CD4-positive, alpha-beta T cell treated with Interleukin-17A for 1 hour (primary cell): ENCODE data around the gene ARHGEF28.

ENCODE experiments used
- DNase-seq: peaks from one replicate; pipeline ENCODE4 v3.0.0-alpha.2; 2020

Gene ARHGEF28

DNA sequence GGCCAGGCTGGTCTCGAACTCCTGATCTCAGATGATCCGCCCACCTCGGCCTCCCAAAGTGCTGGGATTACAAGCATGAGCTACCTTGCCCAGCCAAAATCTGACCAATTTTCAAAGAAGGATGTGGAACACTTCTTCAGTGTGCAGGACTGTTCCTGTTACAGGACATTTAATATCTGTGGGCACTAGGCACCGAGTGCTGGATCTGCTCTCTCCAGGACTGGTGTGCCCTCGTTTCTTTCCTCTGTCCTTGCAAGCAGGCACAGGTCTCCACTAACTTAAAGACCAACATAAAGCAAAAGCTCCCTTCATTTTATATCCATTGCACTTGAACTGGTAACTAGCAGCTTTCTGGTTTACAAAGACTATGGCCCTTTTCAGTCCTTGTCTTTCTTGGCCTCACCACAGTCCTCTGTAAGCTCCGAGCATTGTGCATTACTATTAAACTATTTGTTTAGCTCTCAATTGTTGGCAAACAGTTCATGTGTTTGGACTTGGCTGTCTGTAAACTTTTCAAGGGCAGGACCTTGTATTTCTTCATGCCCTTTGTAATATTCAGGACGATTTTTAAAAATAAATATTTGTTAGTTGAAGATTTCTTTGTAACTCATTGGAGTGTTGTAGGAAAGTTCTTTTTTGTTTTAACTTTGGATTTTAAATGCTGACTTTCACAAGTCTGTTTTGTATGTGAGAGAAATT is 37.3 kb downstream of the ARHGEF28 start:
- no peak for DNase-seq

GRCh38 chr5:73663860-73664240 is 37.9 kb downstream of the ARHGEF28 start:
- DNase-seq, result no peak

DNA sequence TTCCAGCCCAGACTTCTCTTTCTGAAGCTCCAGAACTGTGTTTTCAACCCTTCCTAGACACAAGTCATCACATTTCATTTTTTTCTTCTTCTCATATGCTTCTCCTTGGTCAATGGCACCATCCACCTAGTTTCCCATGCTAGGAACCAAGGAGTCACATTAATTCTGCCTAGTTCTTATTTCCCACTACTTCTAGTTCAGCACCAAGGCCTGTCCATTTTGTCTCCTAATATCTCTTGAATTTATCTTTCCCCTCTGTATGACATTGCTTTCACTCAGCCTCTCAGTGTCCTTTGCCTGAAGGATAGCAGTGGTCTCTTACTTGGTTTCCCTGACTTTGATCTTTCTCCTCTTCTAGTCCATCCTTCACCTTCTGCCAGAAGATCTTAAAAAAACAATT is 38.8 kb downstream of the ARHGEF28 start:
- no peak for DNase-seq

- DNase-seq, result no peak
Measured at GRCh38 chr5:73666891-73667290, 40.9 kb downstream of the ARHGEF28 start.

- no peak for DNase-seq
Measured at GRCh38 chr5:73668017-73668416, 42.0 kb downstream of the ARHGEF28 start.

- no peak for DNase-seq
Measured at GRCh38 chr5:73668486-73669111, 42.6 kb downstream of the ARHGEF28 start.

DNA sequence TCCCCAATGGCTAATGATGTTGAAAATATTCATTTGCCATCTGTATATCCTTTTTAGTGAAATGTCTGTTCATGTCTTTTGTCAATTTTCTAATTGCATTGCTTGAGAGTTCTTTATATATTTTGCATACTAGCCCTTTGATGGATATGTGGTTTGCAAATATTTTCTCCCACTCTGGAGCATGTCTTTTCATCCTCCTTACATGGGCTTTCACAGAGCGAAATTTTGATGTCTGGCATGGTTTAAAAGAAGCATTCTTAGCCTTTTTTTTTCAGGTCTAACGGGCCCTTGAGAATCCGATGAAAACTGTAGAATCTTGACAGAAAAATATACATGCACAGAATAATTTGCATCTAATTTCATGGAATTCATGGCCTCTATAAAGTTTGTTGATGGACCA is 44.7 kb downstream of the ARHGEF28 start:
- no peak for DNase-seq

GRCh38 chr5:73672132-73672531 is 46.1 kb downstream of the ARHGEF28 start:
- DNase-seq, result no peak

DNA sequence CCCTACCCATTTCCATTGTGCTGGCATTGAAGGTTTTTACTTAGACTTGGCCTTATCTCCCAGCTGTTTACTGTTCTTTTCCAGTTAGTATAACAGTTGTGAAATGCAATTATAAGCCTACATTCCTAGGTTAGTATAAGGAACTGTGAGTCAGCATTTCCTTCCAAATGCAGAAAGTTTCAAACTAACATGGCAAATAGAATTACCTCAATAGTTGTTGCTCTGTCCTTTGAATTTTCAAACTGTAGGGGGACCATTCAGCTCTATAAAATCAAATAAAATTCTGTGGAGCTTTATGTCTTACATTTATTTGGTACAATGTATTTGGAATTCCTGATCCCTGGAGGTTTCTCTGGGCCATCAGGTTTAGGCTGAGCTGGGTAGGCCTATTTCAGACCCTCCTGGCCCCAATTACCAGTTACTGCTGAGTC is 47.2 kb downstream of the ARHGEF28 start:
- no peak for DNase-seq

DNA sequence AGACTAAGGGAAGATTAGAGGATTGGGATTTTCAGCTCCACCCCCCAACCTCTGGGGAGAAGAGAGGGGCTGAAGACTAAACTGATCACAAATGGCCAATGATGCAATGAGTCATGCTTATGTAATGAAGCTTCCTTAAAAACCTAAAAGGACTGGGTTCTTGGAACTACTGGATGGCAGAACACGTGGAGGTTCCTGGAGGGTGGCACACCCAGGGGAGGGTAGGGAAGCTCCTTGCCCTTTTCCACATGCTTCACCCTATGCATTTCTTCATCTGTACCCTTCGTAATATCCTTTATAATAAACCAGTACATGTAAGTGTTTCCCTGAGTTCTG is 48.6 kb downstream of the ARHGEF28 start:
- DNase-seq, result no peak

DNA sequence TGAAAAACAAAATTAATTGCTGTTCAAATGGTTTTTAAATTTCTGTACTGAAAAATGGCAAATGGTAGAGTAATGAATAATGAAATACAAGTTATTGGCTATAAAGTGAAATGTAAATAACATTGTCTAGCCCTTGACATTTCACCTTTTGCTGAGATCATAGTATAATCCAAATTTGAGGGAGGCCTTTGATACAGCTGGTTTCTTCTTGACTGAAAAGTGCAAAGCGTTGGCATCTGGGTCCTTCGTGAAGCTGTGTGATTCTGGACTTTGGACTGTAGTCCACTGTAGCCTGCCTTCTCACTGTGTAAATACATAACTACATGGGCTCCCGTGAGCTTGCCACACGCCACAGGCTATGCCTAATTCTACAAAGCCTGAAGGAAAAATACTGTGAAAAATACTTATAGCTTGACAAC is 52.3 kb downstream of the ARHGEF28 start:
- DNase-seq, result no peak

DNA sequence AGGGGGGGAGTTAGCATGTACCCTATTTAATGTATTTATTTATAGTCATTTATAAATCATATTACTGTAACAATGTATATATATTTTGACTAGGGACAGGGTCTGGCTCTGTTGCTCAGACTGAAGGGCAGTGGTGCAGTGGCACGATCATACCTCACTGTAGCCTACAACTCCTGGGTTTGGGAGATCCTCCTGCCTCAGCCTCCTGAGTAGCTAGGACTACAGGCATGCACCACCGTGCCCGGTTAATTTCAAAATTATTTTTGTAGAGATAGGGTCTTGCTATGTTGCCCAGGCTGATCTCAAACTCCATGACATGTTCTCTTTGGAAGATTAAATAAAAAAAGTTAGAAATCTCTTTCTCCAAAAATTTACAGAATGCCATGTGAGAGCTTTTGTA is 52.8 kb downstream of the ARHGEF28 start:
- no peak for DNase-seq

DNA sequence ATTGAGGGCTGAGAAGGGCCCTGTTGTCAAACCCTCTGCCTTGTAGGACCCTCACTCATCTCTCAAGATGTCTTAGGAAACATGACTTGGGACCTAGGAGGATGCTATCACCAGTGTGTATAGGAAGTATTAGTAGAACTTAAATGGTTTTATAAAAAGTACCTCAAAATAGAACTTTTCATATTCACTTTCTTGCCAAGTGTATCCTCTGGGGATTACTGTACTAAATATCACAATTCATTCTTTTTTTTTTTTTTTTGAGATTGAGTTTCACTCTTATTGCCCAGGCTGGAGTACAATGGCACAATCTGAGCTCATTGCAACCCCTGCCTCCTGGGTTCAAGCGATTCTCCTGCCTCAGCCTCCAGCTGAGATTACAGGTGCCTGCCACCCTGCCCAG is 56.2 kb downstream of the ARHGEF28 start:
- DNase-seq, result no peak

DNA sequence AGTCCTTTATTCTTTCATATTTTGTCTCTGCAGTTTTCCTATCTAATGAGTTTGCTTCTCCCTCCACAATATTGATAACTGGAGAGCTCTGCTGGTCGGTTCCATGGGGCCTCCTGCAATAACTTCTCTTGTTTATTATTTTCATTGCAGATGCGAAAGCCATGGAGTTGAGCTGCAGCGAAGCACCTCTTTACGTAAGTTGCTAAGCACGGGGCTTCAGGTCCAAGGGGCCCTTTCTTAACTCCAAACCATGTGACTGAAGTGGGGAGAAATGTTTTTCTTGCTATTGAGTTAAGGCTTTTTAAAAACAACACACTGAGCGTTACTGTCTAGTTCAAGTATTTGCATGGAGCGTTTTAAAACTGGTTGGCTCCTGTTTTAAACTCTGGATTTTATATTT is 58.7 kb downstream of the ARHGEF28 start:
- DNase-seq, result no peak

- DNase-seq, result no peak
Measured at GRCh38 chr5:73686912-73687311, 60.9 kb downstream of the ARHGEF28 start.

DNA sequence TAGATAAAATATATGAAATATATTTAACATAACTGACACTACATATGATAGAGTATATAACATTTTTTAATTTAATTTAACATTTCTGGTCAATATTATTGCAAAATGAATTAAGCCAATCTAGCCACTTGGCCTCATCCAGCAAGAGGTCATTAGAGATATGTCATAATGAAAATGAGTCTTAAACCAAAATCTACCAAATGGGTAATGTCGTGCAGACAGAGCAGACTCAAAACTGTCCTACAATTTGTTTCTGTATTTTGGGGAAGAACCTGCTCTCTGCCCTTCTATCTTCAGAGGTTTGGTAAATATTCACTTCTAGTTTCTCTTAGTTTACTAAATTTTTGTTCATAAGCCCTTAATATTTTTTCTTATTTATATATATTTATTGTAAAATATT is 61.4 kb downstream of the ARHGEF28 start:
- no peak for DNase-seq

DNA sequence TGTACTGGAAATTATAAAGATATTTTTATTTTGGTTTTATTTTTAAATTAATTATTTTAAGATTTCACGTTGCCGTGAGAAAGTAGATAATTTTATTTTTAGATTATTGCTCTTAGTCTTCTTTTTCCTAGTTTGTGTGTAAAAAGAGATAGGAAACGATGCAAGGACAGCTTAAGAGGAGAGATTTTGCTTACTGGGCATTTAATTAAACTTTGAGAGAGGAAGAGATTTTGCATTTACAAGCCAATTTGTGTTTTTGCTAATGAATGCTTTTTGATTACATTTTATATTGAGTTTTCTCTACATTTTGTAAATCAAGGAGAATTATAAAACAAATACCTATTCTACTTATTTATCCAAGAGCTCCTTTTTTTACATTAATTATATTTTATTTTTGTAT is 64.0 kb downstream of the ARHGEF28 start:
- no peak for DNase-seq

- DNase-seq, result no peak
Measured at GRCh38 chr5:73691302-73692080, 65.5 kb downstream of the ARHGEF28 start.

DNA sequence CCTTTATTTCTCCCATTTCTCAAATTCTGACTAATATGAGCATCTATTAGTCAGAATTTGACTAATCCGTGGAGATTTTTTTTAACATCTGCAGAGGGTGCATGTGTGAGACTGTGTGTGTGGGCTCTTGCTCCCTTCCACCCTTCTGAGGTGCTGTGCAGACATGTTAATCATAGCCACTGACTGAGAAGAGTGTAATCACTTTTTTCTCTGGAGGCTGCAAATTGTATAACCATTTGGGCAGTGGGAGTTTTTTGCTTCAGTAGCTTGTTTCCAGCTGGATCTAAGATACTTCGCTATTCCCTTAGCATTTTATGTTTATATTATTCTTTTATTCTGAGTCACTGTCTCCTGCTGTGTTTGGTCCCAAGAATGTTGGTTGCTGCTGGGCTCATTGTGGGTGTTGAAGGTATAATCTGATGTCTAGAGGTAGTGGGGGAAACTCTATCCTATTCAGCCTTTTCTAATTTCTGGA is 66.2 kb downstream of the ARHGEF28 start:
- no peak for DNase-seq

GRCh38 chr5:73692981-73693380 is 67.0 kb downstream of the ARHGEF28 start:
- DNase-seq, result no peak

DNA sequence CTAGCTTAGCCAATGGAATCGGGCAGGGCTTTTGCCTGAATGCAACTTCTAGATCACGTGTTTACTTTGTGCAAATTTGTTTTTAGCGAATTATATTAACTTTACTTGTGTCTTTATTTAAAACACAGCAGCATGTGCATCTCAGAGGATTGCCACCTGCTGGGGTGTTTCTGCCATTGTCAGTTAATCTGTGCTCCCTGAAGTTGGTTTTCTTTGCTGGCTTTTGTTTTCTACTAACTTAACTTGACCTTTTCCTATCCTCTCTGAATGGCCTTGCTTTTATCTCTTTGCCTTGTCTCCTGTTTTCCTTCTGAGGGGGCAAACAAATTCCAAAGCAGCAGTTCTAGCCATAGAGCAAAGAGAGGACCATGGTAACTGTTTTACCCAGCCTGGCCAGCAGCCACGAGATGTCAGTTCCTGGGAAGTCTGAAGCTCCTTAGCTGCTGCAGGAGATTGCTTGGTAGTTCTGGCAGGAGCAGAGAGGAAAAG is 67.6 kb downstream of the ARHGEF28 start:
- peak; percentile 5 for DNase-seq

- DNase-seq, result peak; percentile 39
Measured at GRCh38 chr5:73694089-73694488, 68.1 kb downstream of the ARHGEF28 start.

DNA sequence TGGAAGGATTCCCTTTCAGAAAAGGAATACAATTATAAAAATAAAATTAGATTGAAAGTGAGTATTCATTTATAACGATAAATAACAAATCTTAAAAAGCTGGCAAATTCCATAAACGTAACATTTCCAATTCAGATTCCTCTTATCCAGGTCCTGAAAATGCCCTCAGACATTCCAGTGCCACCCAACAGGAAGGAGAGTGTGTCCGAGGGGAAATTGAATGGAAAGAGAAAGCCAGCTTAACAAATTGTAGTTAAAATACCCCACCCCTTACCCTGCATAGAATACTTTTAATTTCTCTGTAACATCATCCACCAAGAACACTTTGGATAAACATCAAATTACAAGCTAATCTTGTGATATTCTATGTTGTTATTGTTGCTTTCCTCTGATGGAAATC is 72.0 kb downstream of the ARHGEF28 start:
- no peak for DNase-seq

DNA sequence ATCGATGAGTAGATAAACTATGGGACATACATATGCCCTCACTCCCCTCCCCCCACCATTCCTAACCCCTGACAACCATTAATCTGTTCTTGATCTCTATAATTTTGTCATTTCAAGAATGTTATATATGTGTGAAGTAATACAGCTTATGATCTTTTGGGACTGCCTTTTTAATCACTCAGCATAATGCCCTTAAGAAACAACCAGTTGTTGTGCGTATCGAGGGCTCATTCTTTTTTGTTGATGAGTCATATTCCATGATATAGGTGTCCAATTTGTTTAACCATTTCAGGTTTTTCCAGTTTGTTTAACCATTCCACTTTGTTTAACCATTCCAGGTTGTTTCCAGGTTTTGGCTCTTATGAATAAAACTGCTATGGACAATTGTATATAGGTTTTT is 75.6 kb downstream of the ARHGEF28 start:
- no peak for DNase-seq
